ENCODE measurements around the gene CYP1A2. TPM values are rescaled to one million over a fixed set of nuclear protein-coding genes. Genes with fewer than 3 reads are reported as not detected.
"Not testable (repeated sequence)": the region's sequence is repeated elsewhere in the genome, so short reads cannot be mapped to it uniquely, and the experiment has no call there.

CYP1A2 gene
- total RNA-seq, 1 donor from 2014 or later = not detected

GRCh38 chr15:74784426-74785193 lies 36.0 kb downstream of the CYP1A2 start:
- DNase-seq (ENCODE audit: low spot score) (no peak), ATAC-seq (no peak)
- intact Hi-C loops (cut with DNase I) = no loop called here

- DNase-seq (ENCODE audit: low spot score) = no peak
- intact Hi-C loops (cut with DNase I) = no loop called here
- no peak for ATAC-seq
Measured at GRCh38 chr15:74785194-74786032, 36.8 kb downstream of the CYP1A2 start.

GRCh38 chr15:74786081-74786480 lies 37.4 kb downstream of the CYP1A2 start:
- DNase-seq (ENCODE audit: low spot score); intact Hi-C loops (cut with DNase I); ATAC-seq: not testable (repeated sequence)

DNA sequence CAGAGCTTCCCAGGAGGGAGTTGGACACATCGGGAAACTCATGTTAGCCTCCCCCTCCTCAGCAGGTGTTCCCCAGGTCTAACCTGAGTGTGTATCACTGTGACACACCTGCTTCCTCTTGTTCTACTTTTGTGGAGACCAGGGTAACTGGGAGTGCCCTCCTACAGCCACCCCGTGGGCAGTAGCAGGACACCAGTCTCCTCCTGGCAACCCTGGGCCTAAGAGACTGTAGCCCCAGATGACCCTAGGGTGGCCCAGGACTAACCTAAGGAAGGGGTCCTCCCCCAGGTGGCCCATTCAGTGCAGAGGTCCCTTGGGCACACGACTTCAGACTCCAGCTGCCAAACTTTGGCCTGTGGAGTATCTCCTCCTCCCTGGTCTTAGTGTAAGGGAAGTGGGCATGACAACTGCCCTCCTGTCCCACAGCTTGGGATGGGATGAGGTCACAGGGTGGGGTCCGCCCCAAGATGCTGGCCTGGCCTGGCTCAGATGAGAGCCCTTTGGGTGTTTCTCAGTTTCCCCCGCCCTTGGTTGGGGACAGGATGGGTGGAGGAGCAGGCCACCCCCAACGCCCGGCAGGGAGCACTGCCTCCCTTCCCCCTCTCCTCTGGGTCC lies 38.0 kb downstream of the CYP1A2 start:
- ATAC-seq (no peak), DNase-seq (ENCODE audit: low spot score) (no peak)

DNA sequence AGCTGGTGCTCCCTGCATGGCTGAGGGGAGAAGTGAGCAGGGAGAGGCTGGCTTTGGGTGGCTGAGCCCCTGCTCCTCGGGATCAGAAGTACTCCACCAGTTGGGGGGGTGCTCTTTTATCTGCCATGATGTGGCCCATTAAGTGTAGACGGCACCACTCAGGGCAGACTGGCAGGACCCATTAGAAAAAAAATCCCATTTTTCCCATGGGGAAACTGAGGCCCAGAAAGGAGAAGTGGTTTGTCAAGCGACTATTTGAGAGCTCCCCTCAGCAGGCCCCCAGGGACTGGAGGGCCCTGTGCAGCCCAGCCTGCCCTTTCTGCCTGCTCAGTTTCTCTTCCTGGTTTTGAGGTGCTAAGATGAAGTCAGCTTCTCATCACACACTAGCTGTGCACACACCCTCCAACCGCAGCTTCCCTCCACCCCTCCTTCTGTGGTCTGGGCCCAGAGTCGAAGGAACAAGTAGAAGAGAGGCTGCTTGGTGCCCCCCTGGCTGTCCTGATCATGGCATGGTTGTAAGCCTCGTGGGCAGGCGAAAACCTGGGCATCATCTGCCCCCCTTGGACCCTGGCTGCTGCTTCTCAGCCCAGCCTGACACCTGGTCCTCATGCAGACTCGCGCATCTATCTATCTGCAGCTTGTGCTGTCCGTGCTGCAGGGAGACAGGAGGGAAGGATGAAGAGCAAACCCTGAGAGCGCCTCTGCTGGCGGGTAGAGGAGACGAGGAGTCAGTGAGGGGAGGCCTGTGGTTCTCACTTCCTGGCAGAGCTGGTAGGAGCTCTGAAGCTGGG lies 38.8 kb downstream of the CYP1A2 start:
- intact Hi-C loops (cut with DNase I) = no loop called here
- ATAC-seq (peak; percentile 63), DNase-seq (ENCODE audit: low spot score) (peak; percentile 75)

More for the DNA sequence above, 38.0 kb downstream of the CYP1A2 start:
- intact Hi-C loops (cut with DNase I) = no loop called here

DNA sequence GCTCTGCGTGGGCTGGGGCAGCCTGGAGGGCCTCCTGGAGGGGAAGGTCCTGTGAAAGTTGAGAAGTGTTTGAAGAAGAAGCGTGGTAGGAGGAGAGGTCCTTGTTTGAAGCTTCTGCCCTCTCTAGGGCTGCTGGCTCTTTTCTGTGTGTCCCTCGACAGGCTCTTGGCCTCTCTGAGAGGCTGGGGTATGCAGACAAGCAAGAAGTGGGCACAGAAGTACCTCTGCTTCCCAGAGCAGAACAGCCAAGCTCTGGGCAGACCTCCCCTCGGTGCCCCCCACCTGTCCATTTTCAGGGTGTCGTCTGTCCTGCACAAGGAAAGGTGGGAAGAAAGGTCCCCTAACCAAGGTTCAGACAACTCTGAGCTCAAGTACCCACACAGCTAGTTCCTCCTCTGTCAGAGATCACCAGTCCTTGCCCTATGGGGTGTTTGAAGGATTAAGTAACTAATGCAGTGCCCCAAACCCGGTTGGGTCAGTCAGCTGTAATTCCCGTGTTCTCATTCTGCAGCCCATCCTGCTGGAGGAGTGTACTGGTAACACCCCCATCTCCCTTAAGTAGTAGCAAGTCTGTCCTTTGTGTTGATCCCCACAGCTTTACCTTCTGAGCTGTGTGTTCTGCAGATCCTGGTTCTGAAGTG lies 39.5 kb downstream of the CYP1A2 start:
- DNase-seq (ENCODE audit: low spot score) (no peak), ATAC-seq (no peak)
- intact Hi-C loops (cut with DNase I) = no loop called here

- intact Hi-C loops (cut with DNase I) = no loop called here
- DNase-seq (ENCODE audit: low spot score) = no peak
- no peak for ATAC-seq
Measured at GRCh38 chr15:74788683-74789151, 40.1 kb downstream of the CYP1A2 start.

DNA sequence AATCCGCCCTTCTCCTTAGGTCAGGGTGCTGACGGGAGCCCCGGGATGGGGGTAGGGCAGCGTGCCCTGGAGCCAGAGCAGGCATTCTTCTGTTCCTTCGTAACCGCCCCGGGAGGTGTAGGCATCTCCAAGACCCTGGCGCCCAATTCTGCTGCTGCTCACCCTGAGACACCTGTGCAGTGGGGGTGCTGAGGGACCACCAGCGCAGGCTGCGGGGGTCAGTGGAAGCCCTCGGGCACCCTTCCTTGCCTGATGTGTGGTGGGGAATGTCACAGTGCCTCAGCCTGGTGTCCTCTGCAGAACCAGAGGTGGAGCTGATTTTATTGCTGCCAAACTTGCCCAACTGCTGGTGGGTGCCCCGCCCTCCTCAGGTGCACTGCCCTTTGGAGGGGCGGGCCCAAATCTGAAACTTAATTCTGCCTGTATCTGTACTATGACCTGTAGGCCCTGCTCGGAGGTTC lies 40.6 kb downstream of the CYP1A2 start:
- ATAC-seq (no peak), DNase-seq (ENCODE audit: low spot score) (no peak)
- intact Hi-C loops (cut with DNase I) = no loop called here

GRCh38 chr15:74789741-74790079 lies 41.1 kb downstream of the CYP1A2 start:
- DNase-seq (ENCODE audit: low spot score) (no peak), ATAC-seq (no peak)
- intact Hi-C loops (cut with DNase I) = no loop called here

- peak; percentile 60 for ATAC-seq
- intact Hi-C loops (cut with DNase I) = no loop called here
- DNase-seq (ENCODE audit: low spot score) = peak; percentile 92
Measured at GRCh38 chr15:74790080-74790916, 41.7 kb downstream of the CYP1A2 start.

GRCh38 chr15:74791007-74791406 lies 42.4 kb downstream of the CYP1A2 start:
- DNase-seq (ENCODE audit: low spot score) (no peak), ATAC-seq (no peak)
- intact Hi-C loops (cut with DNase I) = no loop called here

DNA sequence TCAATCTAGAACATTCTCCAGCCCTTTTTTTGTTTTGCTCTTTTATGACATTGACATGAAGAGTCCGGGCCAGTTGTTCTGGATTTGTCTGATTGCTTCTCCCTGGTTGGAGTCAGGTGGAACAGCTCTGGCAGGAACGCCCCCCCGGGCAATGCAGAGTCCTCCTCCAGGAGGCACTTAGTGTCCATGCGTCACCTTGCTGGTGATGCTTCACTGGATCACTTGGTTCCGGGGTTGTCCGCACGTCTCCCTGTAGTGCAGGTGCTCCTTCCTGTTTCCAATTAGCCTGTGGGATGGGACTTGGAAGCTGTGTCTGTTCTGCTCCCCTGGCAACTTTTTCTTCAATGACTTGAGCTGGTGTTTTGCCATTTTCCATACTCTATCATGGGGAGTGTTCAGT lies 43.0 kb downstream of the CYP1A2 start:
- intact Hi-C loops (cut with DNase I) = no loop called here
- ATAC-seq (no peak), DNase-seq (ENCODE audit: low spot score) (no peak)

DNA sequence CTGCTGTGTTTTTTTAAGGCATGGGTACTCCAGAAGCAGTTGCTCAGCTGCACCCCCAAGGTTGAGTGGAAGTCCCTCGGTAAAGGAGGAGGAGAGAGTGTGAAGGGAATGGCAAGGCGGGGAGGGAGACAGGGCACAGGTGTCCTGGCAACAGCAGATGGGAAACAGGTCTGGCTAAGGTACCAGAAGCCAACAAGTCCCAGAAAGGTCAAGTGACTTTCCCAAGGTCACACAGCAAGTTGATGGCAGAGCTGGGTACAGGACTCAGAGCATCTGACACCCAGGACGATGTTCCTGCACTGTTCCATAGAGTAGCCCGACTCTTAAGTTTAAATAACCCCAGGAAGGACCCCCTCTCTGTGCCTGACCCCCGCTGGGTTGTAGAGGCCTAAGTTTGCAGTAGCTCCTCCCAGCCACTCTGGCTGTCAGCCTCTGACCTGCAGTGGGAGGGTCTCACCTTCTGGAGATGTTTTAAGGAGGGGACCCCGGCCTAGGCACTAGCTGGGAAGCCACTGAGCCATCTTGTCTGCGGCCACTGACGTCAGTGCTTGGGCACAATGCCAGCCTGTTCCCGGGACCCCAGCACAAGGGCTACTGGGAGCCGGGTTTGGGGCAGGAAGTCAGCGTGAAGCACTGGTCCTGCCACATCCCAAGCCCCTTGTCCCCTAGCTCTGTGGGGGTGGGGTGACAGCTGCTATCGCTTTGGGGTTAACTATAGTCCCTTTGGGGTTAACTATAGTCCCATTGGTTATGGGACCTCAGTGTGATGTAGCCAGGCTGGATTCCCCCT lies 43.8 kb downstream of the CYP1A2 start:
- no peak for DNase-seq (ENCODE audit: low spot score)
- ATAC-seq = no peak
- intact Hi-C loops (cut with DNase I) = no loop called here

- DNase-seq (ENCODE audit: low spot score) (no peak), ATAC-seq (no peak)
- intact Hi-C loops (cut with DNase I) = no loop called here
Measured at GRCh38 chr15:74793135-74794028, 44.7 kb downstream of the CYP1A2 start.

DNA sequence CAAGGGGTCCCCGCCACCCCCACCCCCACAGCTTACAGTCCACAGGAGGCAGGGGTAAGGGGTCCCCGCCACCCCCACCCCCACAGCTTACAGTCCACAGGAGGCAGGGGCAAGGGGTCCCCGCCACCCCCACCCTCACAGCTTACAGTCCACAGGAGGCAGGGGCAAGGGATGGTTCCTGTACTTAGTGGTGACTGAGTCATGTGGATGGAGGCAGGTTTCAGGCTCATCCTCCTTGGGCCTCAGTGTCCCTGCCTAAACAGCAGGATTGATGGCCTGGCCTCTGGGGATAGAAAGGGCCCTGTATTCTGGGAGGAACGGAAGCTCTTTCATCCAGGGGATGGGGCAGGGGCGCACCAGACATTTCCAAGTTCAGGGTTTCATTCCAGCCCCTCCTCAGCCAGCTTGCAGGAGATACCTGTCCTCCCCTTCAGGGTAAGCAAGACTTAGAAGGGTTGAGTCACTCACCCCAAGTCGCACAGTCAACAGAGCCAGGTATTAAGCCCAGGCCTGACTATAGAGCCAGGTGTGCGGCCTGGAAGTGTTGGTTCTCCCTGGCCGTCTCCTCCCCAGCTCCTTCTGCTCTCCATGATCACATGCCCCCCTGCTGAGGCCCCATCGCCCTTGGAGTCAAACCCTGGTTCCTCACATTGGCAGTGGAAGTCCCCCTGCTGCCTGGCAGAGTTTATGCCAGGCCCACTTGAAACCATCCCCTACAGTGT lies 45.8 kb downstream of the CYP1A2 start:
- intact Hi-C loops (cut with DNase I) = no loop called here
- ATAC-seq (no peak), DNase-seq (ENCODE audit: low spot score) (no peak)
